Fibroblast of mammary gland (primary cell): Measurements from ENCODE around the gene AEBP2.
"Not testable (repeated sequence)": the region's sequence is repeated elsewhere in the genome, so short reads cannot be mapped to it uniquely, and the experiment has no call there.

Experiments used
- DNase-seq: peaks from one replicate; pipeline ENCODE4 v3.0.0-alpha.2; 2010; ENCODE audit warnings: low read depth
- H3K4me3 ChIP-seq: 2 replicates; pipeline ENCODE4 v1.5.1; 2011; ENCODE audit warnings: low read depth, mild to moderate bottlenecking, low read length, moderate library complexity; ENCODE audit not compliant: control insufficient read depth
- TF ChIP-seq, protein P1 (sequence below): conservative IDR thresholded peaks from 2 replicates; pipeline ENCODE4 v1.5.1; 2011; ENCODE audit warnings: low read depth, low read length, inconsistent platforms; ENCODE audit not compliant: control insufficient read depth, insufficient read depth

AEBP2 gene

DNA sequence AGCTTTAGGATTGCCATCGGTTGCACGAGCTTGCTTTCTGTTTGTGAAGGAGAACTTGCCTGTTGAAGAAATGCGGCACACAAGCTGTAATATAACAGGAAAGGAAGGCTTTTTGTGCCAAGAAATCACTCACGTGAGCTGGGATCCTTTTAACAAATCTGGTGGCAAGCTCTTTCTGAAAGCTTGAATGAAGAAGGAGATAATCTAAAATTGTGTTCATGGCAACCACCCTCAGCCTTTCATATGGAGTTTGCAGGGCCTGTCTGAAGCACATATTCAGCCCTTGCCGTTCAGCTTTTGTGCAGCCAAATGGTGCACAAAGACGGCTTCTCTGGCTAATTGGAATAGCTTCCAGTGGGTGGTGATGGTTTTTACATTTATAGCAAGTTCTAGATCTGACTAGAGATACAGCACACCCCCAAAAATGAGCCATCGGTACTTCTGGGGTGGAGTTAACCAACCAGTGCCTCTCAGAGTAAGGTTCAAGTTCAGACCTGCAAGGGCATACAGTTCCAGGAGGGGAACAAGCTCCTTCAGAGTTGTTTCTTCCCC, 107.4 kb downstream of the AEBP2 start:
- TF ChIP-seq, protein P1, sequence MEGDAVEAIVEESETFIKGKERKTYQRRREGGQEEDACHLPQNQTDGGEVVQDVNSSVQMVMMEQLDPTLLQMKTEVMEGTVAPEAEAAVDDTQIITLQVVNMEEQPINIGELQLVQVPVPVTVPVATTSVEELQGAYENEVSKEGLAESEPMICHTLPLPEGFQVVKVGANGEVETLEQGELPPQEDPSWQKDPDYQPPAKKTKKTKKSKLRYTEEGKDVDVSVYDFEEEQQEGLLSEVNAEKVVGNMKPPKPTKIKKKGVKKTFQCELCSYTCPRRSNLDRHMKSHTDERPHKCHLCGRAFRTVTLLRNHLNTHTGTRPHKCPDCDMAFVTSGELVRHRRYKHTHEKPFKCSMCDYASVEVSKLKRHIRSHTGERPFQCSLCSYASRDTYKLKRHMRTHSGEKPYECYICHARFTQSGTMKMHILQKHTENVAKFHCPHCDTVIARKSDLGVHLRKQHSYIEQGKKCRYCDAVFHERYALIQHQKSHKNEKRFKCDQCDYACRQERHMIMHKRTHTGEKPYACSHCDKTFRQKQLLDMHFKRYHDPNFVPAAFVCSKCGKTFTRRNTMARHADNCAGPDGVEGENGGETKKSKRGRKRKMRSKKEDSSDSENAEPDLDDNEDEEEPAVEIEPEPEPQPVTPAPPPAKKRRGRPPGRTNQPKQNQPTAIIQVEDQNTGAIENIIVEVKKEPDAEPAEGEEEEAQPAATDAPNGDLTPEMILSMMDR = no peak
- peak; percentile 36 for DNase-seq
- H3K4me3 ChIP-seq = no peak overlapping the region

DNA sequence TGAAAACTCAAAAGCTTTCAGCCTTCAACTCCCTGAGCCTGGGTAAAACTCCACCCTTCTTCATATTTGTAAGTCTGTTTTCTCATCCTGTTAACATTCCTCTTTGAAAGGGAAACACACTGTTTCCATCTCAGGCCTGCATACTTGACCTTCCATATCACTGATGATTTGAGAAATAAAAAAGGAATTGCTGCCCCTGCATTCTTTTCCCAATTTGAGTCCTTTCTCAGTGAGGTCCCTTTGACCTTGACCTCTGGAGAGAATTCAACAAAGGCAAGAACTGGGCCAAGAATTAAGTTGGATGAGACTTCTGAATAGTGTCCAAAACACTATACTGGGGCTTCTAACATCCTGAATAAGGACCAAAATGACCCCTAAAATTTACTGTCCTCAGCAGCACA, 108.0 kb downstream of the AEBP2 start:
- no peak overlapping the region for H3K4me3 ChIP-seq
- DNase-seq = no peak
- TF ChIP-seq, protein P1 = no peak

DNA sequence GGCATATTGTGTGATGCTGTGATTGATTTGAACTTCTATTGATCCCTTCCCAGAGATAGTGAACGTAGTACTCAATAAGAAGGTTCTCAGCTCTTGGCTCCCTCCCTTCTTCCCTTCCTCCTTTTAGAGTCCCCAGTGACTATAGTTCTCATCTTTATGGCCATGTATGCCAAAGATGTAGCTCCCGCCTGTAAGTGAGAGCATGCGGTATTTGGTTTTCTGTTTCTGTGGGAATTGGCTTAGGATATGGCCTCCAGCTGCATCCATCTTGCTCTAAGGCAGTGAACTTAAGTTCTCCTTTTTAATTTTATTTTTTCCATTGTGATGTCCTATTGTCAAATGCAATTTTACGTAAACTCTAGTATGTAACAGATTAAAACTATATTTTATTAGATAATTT, 109.5 kb downstream of the AEBP2 start:
- H3K4me3 ChIP-seq = no peak overlapping the region
- DNase-seq = no peak
- TF ChIP-seq, protein P1 = no peak

DNA sequence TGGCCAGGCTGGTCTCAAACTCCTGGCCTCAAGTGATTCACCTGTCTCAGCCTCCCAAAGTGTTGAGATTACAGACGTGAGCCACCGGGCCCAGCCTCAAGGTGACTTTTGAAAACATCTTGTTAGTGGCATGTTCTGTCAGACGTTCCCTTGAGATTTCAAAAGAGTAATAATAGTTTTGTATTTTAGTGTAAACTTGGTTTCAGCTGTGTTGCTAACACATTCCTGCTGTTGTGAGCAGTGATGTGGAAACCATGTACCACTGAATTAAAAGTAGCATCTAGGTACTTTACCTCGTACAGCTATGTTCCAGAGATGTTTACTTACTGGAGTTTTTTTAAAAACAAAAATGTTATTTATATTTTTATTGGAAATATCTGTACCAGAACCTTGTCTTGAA, 111.3 kb downstream of the AEBP2 start:
- DNase-seq = no peak
- TF ChIP-seq, protein P1 = no peak
- no peak overlapping the region for H3K4me3 ChIP-seq

DNA sequence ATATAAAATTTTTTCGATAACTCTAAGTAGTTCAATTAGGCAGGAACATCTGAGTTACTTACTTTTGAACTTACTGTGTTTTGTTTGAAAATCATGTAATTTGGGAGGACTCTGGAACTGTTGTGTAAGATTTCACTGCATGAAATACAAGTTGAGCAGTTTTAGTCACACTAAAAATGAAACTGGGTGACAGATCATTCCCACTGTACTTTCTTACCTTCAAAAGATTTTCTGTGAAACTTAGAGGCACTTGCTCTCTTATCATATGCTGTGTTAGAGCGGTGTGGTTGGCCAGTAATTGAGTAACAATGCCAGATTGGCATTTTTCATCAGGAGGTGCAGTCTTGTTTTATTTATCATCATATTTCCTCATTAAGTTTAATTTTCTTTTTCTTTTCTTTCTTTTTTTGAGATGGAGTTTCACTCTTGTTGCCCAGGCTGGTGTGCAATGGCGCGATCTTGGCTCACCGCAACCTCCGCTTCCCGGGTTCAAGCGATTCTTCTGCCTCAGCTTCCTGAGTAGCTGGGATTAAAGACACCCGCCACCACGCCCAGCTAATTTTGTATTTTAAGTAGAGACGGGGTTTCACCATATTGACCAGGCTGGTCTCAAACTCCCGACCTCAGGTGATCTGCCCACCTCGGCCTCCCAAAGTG, 113.3 kb downstream of the AEBP2 start:
- not testable (repeated sequence) for DNase-seq, H3K4me3 ChIP-seq

DNA sequence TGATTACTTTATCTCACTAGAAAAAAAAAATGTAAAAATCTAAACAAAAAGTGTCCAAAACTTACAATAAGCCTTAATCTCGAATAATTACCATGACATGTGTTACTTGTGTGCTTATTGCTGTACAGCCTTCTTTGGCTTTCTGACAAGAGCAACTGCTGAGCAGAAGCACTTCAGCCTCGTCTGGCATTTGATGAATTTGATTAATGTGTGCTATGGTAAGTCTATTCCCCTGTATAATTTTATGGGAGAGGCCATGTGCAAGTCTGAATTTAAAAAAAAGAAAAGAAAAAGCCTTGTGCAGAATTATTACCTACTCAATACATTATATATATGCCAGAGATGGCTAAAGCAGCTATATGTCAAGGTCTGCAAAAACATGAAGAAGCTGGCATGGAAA, 113.9 kb downstream of the AEBP2 start:
- TF ChIP-seq, protein P1 = no peak
- no peak for DNase-seq

DNA sequence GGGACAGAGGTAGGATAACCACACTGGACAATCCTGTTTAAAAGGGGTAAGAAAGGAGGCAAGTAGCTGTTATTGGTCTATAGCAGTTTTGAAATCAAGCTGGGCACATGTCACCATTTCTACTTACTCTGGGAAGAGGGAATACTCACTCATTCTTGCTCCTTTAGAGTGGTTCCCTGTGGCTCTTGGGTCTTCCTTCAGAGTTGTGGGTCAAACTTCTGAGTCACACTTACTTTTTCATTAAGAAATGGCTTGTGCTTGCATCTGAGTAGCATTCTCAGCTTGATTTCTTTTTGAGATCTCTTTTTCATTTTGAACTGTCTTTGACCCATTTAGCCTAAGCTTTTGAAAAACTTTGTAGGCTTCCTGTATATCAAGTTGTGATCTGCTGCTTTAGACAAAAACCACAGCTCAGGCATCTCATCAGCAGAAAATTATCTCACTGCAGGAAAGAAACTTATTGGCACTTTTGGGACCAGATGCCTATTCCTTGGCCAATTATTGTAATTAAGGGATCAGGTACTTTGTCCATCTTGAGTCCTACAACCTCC, 122.2 kb downstream of the AEBP2 start:
- peak; percentile 19 for DNase-seq
- TF ChIP-seq, protein P1 = no peak
- no peak overlapping the region for H3K4me3 ChIP-seq

More for the DNA sequence above, 113.9 kb downstream of the AEBP2 start:
- no peak overlapping the region for H3K4me3 ChIP-seq
